HCT116 (cell line): Measurements from ENCODE around the gene CFAP61. TPM values are rescaled to one million over a fixed set of nuclear protein-coding genes. Genes with fewer than 3 reads are reported as not detected.

Experiments used
- ATF3 ChIP-seq: IDR thresholded peaks from 2 replicates; pipeline ENCODE4 v1.6.1; 2012
- CEBPB ChIP-seq: IDR thresholded peaks from 2 replicates; pipeline ENCODE4 v1.6.1; 2012; ENCODE audit warnings: low read depth
- CTCF ChIP-seq, 3 experiments: fragments of 200-600 bp in 1 of 3; sonication (generic) in 1 of 3; IDR thresholded peaks in 2 of 3; conservative IDR thresholded peaks in 1 of 3; 2 replicates each; pipeline ENCODE4 v1.5.1; 2012 to 2017; ENCODE audit warnings: low read depth in 2 of 3, low read length in 2 of 3, antibody characterized with exemption in 1 of 3, borderline replicate concordance in 1 of 3, control low read depth in 1 of 3, mild to moderate bottlenecking in 1 of 3, mixed read lengths in 1 of 3, mixed run types in 1 of 3, moderate library complexity in 1 of 3; ENCODE audit not compliant: insufficient read depth in 1 of 3
- EGR1 ChIP-seq: IDR thresholded peaks from 2 replicates; pipeline ENCODE4 v1.6.1; 2012; ENCODE audit warnings: low read depth
- EZH2phosphoT487 ChIP-seq: fragments of 200-600 bp; IDR thresholded peaks from 2 replicates; pipeline ENCODE4 v1.6.1; 2018; ENCODE audit warnings: antibody characterized with exemption, borderline replicate concordance
- FOSL1 ChIP-seq: IDR thresholded peaks from 2 replicates; pipeline ENCODE4 v1.6.1; 2012; ENCODE audit warnings: low read depth
- JUND ChIP-seq: IDR thresholded peaks from 2 replicates; pipeline ENCODE4 v1.6.1; 2012
- RAD21 ChIP-seq: IDR thresholded peaks from 2 replicates; pipeline ENCODE4 v1.6.1; 2012; ENCODE audit warnings: low read depth, mild to moderate bottlenecking
- SP1 ChIP-seq: IDR thresholded peaks from 2 replicates; pipeline ENCODE4 v1.6.1; 2012; ENCODE audit warnings: low read depth
- SRF ChIP-seq: IDR thresholded peaks from 2 replicates; pipeline ENCODE4 v1.6.1; 2012; ENCODE audit warnings: low read depth
- TCF7L2 ChIP-seq: IDR thresholded peaks from 2 replicates; pipeline ENCODE4 v1.7.0; 2011; ENCODE audit warnings: borderline replicate concordance, inconsistent platforms; ENCODE audit not compliant: insufficient read depth, insufficient read length; ENCODE audit errors: extremely low read depth
- total RNA-seq: library from RNA; stranded (reverse); gene quantifications from one replicate; pipeline ENCODE4 v1.2.1, GENCODE V29; 2021; ENCODE audit not compliant: unreplicated experiment

Gene CFAP61
- total RNA-seq, 1 experiment from 2014 or later = 1.7 TPM

GRCh38 chr20:20052074-20052970, at the start of gene CFAP61, which contains the start of gene CRNKL1 (continued):
- TF ChIP-seq TCF7L2 (peak; percentile 23), SP1 (peak; percentile 51), ATF3 (no peak), FOSL1 (no peak), RAD21 (no peak), CTCF (IDR thresholded peaks at IDR 0.05 in 2 of 3, conservative IDR thresholded peaks at IDR 0.05 in 1 of 3; ENCODE audit: borderline replicate concordance in 1 of 3, insufficient read depth in 1 of 3, low read depth in 2 of 3, low read length in 2 of 3) (no peak), EGR1 (peak; percentile 66; the same call in 1 of the 2 replicates), JUND (no peak), CEBPB (no peak), EZH2phosphoT487 (no peak), SRF (no peak)
